DND-41 (cell line): ENCODE measurements around the gene PITPNC1.
A peak's percentile ranks its signal among the peaks of the same experiment; 100 is the strongest.

Source experiments
- ATAC-seq: fragments of 200-7000 bp; cut with Tn5 transposase; 3 replicates; pipeline ENCODE4 v1.9.1; 2021; ENCODE audit warnings: low read depth; ENCODE audit not compliant: insufficient read depth
- DNase-seq: peaks from one replicate; pipeline ENCODE4 v3.0.0-alpha.2; 2020
- H2AFZ ChIP-seq: 2 replicates; pipeline ENCODE4 v1.6.0; 2012; ENCODE audit warnings: low read depth, low read length
- H3K27ac ChIP-seq: 2 replicates; pipeline ENCODE4 v1.5.1; 2012; ENCODE audit warnings: low read length, inconsistent platforms
- H3K27me3 ChIP-seq: fragments of 200-600 bp; sonication (generic); 2 replicates; pipeline ENCODE4 v1.6.0; 2012; ENCODE audit warnings: low read length, mild to moderate bottlenecking, inconsistent platforms; ENCODE audit not compliant: insufficient read depth, poor library complexity
- H3K36me3 ChIP-seq: 2 replicates; pipeline ENCODE4 v1.5.1; 2012; ENCODE audit warnings: low read length, inconsistent platforms; ENCODE audit not compliant: insufficient read depth
- H3K4me1 ChIP-seq: 2 replicates; pipeline ENCODE4 v1.5.1; 2012; ENCODE audit warnings: mild to moderate bottlenecking, low read length; ENCODE audit not compliant: insufficient read depth
- H3K4me2 ChIP-seq: 2 replicates; pipeline ENCODE4 v1.6.0; 2012; ENCODE audit warnings: mild to moderate bottlenecking, moderate library complexity, low read length, inconsistent platforms; ENCODE audit not compliant: insufficient read depth
- H3K4me3 ChIP-seq, 2 experiments: fragments of 200-600 bp in 1 of 2; shearing (Covaris generic) in 1 of 2; 2 replicates each; pipeline ENCODE4 v1.5.1; 2012 to 2016; ENCODE audit warnings: inconsistent platforms in 2 of 2, low read length in 2 of 2, mild to moderate bottlenecking in 2 of 2, low read depth in 1 of 2, moderate library complexity in 1 of 2
- H3K79me2 ChIP-seq: 2 replicates; pipeline ENCODE4 v1.6.0; 2012; ENCODE audit warnings: low read length, inconsistent platforms; ENCODE audit not compliant: insufficient read depth
- H3K9ac ChIP-seq: 2 replicates; pipeline ENCODE4 v1.6.0; 2012; ENCODE audit warnings: low read depth, mild to moderate bottlenecking, inconsistent platforms, low read length, moderate library complexity
- H3K9me3 ChIP-seq: 2 replicates; pipeline ENCODE4 v1.5.1; 2012; ENCODE audit warnings: low read length, moderate library complexity, mild to moderate bottlenecking, inconsistent platforms; ENCODE audit not compliant: insufficient read depth, severe bottlenecking
- H4K20me1 ChIP-seq: 2 replicates; pipeline ENCODE4 v1.6.0; 2012; ENCODE audit warnings: low read length; ENCODE audit not compliant: insufficient read depth
- EZH2 ChIP-seq: IDR thresholded peaks from 3 replicates; pipeline ENCODE4 v1.6.1; 2012; ENCODE audit warnings: borderline replicate concordance, low read depth, mild to moderate bottlenecking, moderate library complexity, low read length, inconsistent platforms; ENCODE audit not compliant: severe bottlenecking
- TF ChIP-seq, protein P1 (sequence below): IDR thresholded peaks from 2 replicates; pipeline ENCODE4 v1.5.1; 2012; ENCODE audit warnings: borderline replicate concordance, low read length, moderate library complexity, mild to moderate bottlenecking; ENCODE audit not compliant: poor library complexity, severe bottlenecking; ENCODE audit errors: extremely low read depth

Gene PITPNC1

GRCh38 chr17:67474081-67474661 lies 97.1 kb downstream of the PITPNC1 start:
- H3K27ac ChIP-seq: no peak overlapping the region
- H3K9me3 ChIP-seq: no peaks in the 10 kb centered on the region
- H3K9ac ChIP-seq: no peak overlapping the region
- peaks cover 16% of the 10 kb centered on the region for H3K4me1 ChIP-seq
- DNase-seq (no peak), ATAC-seq (no peak)
- no peaks in the 10 kb centered on the region for H4K20me1 ChIP-seq
- H3K27me3 ChIP-seq: no peaks in the 10 kb centered on the region
- TF ChIP-seq, protein P1, sequence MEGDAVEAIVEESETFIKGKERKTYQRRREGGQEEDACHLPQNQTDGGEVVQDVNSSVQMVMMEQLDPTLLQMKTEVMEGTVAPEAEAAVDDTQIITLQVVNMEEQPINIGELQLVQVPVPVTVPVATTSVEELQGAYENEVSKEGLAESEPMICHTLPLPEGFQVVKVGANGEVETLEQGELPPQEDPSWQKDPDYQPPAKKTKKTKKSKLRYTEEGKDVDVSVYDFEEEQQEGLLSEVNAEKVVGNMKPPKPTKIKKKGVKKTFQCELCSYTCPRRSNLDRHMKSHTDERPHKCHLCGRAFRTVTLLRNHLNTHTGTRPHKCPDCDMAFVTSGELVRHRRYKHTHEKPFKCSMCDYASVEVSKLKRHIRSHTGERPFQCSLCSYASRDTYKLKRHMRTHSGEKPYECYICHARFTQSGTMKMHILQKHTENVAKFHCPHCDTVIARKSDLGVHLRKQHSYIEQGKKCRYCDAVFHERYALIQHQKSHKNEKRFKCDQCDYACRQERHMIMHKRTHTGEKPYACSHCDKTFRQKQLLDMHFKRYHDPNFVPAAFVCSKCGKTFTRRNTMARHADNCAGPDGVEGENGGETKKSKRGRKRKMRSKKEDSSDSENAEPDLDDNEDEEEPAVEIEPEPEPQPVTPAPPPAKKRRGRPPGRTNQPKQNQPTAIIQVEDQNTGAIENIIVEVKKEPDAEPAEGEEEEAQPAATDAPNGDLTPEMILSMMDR: no peak
- TF ChIP-seq EZH2: no peak
- no peaks in the 10 kb centered on the region for H3K79me2 ChIP-seq
- no peaks in the 10 kb centered on the region for H3K36me3 ChIP-seq
- H3K4me2 ChIP-seq: no peak overlapping the region
- H2AFZ ChIP-seq: no peak overlapping the region
- no peak overlapping the region for H3K4me3 ChIP-seq

DNA sequence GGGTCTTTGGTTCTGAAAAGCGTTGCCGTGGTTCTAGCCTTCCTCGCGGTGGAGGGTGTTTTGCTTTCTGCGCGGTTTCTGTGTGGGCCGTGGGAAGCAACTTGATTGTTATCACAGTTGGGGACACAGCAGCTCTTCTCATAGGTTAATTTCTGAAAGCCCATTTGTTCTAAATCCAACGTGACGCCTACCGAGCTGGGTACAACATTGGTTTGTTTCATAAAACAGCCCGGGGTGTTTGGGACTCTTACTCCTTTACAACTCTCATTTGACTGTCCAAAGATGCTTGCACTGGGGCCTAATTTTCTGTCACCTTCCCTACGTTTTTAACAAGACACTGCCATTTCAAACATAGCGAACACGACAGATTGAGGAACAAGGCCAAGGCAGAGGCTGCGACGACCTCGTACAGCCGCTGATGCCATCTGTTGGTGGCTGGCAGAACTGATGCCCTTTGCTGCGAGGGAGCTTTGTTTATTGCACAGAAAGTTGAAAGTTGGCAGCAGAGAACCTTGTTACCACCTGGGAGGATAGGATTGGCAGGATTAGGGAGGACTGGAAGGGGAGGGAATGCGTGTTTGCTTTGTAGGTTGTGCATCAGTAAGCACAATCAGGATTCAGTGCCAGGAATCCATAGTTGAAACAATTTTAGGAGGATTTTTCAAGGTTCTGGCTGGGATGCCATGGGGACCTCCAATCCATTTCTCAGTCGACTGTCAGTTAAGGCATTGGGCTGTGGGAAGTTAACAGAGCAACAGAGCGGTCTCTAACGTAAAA lies 98.3 kb downstream of the PITPNC1 start:
- H3K9me3 ChIP-seq: no peaks in the 10 kb centered on the region
- no peaks in the 10 kb centered on the region for H4K20me1 ChIP-seq
- TF ChIP-seq EZH2: no peak
- TF ChIP-seq, protein P1: peak; percentile 100
- H3K27ac ChIP-seq: peak overlapping the region; percentile 48
- H3K79me2 ChIP-seq: no peaks in the 10 kb centered on the region
- ATAC-seq (peak; percentile 98), DNase-seq (peak; percentile 87)
- no peak overlapping the region for H3K4me3 ChIP-seq
- H3K9ac ChIP-seq: no peak overlapping the region
- H3K4me1 ChIP-seq: peaks cover 12% of the 10 kb centered on the region
- no peak overlapping the region; the same call in 1 of the 2 replicates for H3K4me2 ChIP-seq
- H3K27me3 ChIP-seq: no peaks in the 10 kb centered on the region
- H3K36me3 ChIP-seq: no peaks in the 10 kb centered on the region
- peak overlapping the region; percentile 60 for H2AFZ ChIP-seq

- H3K4me3 ChIP-seq: no peak overlapping the region
- H2AFZ ChIP-seq: no peak overlapping the region
- H3K79me2 ChIP-seq: no peaks in the 10 kb centered on the region
- H4K20me1 ChIP-seq: no peaks in the 10 kb centered on the region
- no peaks in the 10 kb centered on the region for H3K27me3 ChIP-seq
- H3K27ac ChIP-seq: no peak overlapping the region
- H3K9me3 ChIP-seq: no peaks in the 10 kb centered on the region
- H3K4me2 ChIP-seq: no peak overlapping the region
- no peaks in the 10 kb centered on the region for H3K36me3 ChIP-seq
- ATAC-seq (no peak), DNase-seq (no peak)
- TF ChIP-seq EZH2: no peak
- TF ChIP-seq, protein P1: no peak
- no peak overlapping the region for H3K9ac ChIP-seq
- peaks cover 12% of the 10 kb centered on the region for H3K4me1 ChIP-seq
These were observed 99.8 kb downstream of the PITPNC1 start for GRCh38 chr17:67476787-67477335.
